Mesendoderm (in vitro differentiated cells): Measurements from ENCODE around the gene TAPT1.
"Not testable (repeated sequence)": the region's sequence is repeated elsewhere in the genome, so short reads cannot be mapped to it uniquely, and the experiment has no call there.

Experiments
- DNase-seq: peaks from one replicate; pipeline ENCODE4 v3.0.0; 2013
- H2AK5ac ChIP-seq: 2 replicates; pipeline ENCODE4 v1.6.1; 2013; ENCODE audit warnings: low read length, inconsistent platforms
- H2BK120ac ChIP-seq: 2 replicates; pipeline ENCODE4 v1.6.1; 2013; ENCODE audit warnings: low read depth, mild to moderate bottlenecking, low read length, moderate library complexity, mixed read lengths
- H2BK15ac ChIP-seq: replicated peaks from 2 replicates; pipeline ENCODE4 v1.6.1; 2013; ENCODE audit warnings: low read depth, mild to moderate bottlenecking, moderate library complexity
- H2BK5ac ChIP-seq: 2 replicates; pipeline ENCODE4 v1.6.1; 2013; ENCODE audit warnings: low read length, inconsistent platforms
- H3K18ac ChIP-seq: 2 replicates; pipeline ENCODE4 v1.6.1; 2013; ENCODE audit warnings: mild to moderate bottlenecking, low read length, mixed read lengths
- H3K23ac ChIP-seq: one replicate; pipeline ENCODE4 v1.6.1; 2013; ENCODE audit warnings: low read length
- H3K27ac ChIP-seq: 2 replicates; pipeline ENCODE4 v1.5.1; 2013; ENCODE audit warnings: low read depth, mild to moderate bottlenecking, inconsistent platforms, low read length, moderate library complexity
- H3K27me3 ChIP-seq: 2 replicates; pipeline ENCODE4 v1.6.1; 2013; ENCODE audit warnings: low read length, control low read depth, mild to moderate bottlenecking, inconsistent platforms; ENCODE audit not compliant: insufficient read depth, poor library complexity
- H3K36me3 ChIP-seq: 2 replicates; pipeline ENCODE4 v1.6.1; 2013; ENCODE audit warnings: low read length, inconsistent platforms; ENCODE audit not compliant: control insufficient read depth, insufficient read depth
- H3K4ac ChIP-seq: one replicate; pipeline ENCODE4 v1.6.1; 2013; ENCODE audit warnings: low read depth, mild to moderate bottlenecking, low read length, moderate library complexity
- H3K4me1 ChIP-seq: 2 replicates; pipeline ENCODE4 v1.6.1; 2013; ENCODE audit warnings: low read depth, low read length, inconsistent platforms; ENCODE audit not compliant: control insufficient read depth
- H3K4me2 ChIP-seq: 2 replicates; pipeline ENCODE4 v1.6.1; 2013; ENCODE audit warnings: low read length
- H3K4me3 ChIP-seq: 2 replicates; pipeline ENCODE4 v1.5.1; 2013; ENCODE audit warnings: mild to moderate bottlenecking, low read length
- H3K56ac ChIP-seq: one replicate; pipeline ENCODE4 v1.6.1; 2013; ENCODE audit warnings: low read length
- H3K79me1 ChIP-seq: 2 replicates; pipeline ENCODE4 v1.6.1; 2013; ENCODE audit warnings: low read length, inconsistent platforms
- H3K79me2 ChIP-seq: 2 replicates; pipeline ENCODE4 v1.6.1; 2013; ENCODE audit warnings: mild to moderate bottlenecking, low read length; ENCODE audit not compliant: control insufficient read depth, insufficient read depth
- H3K9ac ChIP-seq: 2 replicates; pipeline ENCODE4 v1.6.1; 2013; ENCODE audit warnings: low read length, inconsistent platforms
- H4K5ac ChIP-seq: one replicate; pipeline ENCODE4 v1.6.1; 2013; ENCODE audit warnings: low read length
- H4K8ac ChIP-seq: one replicate; pipeline ENCODE4 v1.6.1; 2013; ENCODE audit warnings: low read depth, mild to moderate bottlenecking, control low read depth, low read length, moderate library complexity
- WGBS: extraction: QIAGEN DNeasy Blood & Tissue Kit; methylation state at CpG from one replicate; pipeline ENCODE4 v1.1.7; 2013; ENCODE audit warnings: low lambda C conversion rate, missing lambda C conversion rate; ENCODE audit not compliant: insufficient coverage; ENCODE audit errors: extremely low coverage; 5-methylcytosine and 5-hydroxymethylcytosine counted together

Gene TAPT1

DNA sequence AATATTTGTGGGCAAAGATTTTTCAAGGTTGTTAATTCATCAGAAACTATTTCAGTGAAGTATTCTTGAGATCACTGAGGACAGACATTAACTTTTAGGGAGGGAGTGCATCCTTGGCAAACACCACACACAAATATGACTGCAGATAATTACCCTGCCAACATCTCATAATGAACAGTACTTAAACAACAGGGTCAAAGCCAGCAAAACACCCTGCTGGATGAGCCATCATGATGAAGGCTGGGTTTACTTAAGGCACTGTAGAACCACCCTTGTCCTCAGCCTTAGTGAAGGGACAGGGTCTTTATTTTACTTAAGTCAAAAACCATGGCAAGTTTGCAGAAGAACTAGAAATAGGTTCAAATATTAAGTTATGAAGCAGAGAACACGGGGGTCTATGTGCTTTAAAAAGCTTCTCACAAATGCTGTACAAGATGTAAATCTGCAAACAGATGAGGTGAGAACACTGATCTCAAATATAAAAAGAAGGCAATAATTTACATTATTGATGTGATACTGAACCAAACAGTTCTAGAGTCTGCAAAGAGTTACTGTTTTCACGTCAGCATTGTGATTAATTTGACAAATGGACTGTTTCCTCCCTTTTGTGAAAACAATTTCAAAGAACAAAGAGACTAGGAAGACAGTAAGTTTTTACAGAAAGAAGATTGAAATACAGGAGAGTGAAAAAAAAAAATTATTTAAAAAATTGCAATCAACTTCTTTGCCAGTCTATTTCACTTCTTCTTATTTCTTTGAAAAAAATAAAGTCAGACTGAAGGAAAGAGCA is 28.2 kb downstream of the TAPT1 start:
- no peak overlapping the region for H2BK5ac ChIP-seq
- no peak overlapping the region for H3K4ac ChIP-seq
- no peak overlapping the region for H2AK5ac ChIP-seq
- no peaks in the 10 kb centered on the region for H3K27me3 ChIP-seq
- WGBS: no CpG with 5 or more reads among the region's 2 CpGs
- H3K36me3 ChIP-seq: no peaks in the 10 kb centered on the region
- H3K79me1 ChIP-seq: no peaks in the 10 kb centered on the region
- no peak overlapping the region for H4K8ac ChIP-seq
- no peak overlapping the region for H2BK120ac ChIP-seq
- H3K23ac ChIP-seq: no peak overlapping the region
- H3K4me3 ChIP-seq: no peak overlapping the region
- no peak overlapping the region for H3K18ac ChIP-seq
- H3K79me2 ChIP-seq: no peaks in the 10 kb centered on the region
- no peak overlapping the region for H3K56ac ChIP-seq
- H3K9ac ChIP-seq: no peak overlapping the region
- no peak for DNase-seq
- no peak overlapping the region for H3K4me2 ChIP-seq
- H3K4me1 ChIP-seq: no peaks in the 10 kb centered on the region
- H3K27ac ChIP-seq: no peak overlapping the region
- no peak overlapping the region for H2BK15ac ChIP-seq
- H4K5ac ChIP-seq: no peak overlapping the region

DNA sequence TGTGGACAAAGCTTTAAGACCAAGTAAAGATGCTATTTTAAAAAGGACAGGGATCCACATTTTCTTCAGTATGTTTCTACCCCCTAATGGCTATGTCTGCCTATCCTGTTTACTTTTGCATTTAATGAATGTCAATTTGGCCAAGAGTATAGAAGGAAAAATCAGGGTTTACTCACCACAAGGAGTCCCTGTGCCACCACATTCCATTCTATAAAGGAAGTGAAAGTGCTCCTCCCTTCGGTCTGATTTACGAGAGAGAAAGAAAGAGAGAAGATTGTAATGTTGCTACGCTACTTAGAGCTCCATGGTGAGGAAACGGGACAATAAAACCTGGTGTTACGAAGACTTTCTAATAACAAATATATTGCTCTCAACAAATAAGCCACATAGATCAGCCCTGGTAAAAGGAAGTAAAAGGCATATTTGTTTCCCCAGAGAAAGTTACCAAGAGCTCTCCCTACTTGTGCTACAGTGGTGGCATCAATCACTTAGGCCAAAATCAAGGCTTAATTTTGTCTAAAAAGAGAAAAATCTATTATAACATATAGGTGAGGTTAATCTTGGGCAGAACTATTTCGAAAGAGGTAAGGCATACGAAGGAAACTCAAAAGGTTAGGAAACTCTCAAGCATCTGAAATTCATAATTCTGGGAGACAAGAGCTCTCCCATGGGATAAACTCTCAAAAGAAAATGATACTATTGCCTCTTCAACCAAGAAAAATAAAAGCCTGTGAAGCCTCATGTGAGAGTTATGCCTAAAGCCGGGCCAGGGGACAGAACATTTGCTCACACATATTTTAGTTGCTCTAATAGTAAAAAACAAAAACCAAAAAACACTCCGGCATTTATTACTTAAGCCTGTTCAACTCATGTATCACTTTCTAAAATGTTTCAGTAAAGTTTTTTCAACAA is 29.5 kb downstream of the TAPT1 start:
- no peaks in the 10 kb centered on the region for H3K79me1 ChIP-seq
- H2AK5ac ChIP-seq: no peak overlapping the region
- no peak overlapping the region for H3K9ac ChIP-seq
- H3K23ac ChIP-seq: no peak overlapping the region
- no peak overlapping the region for H2BK5ac ChIP-seq
- DNase-seq: peak; percentile 90
- no peak overlapping the region for H3K27ac ChIP-seq
- H4K8ac ChIP-seq: no peak overlapping the region
- H3K27me3 ChIP-seq: no peaks in the 10 kb centered on the region
- no peak overlapping the region for H2BK15ac ChIP-seq
- H3K4me2 ChIP-seq: no peak overlapping the region
- no peak overlapping the region for H4K5ac ChIP-seq
- H3K79me2 ChIP-seq: no peaks in the 10 kb centered on the region
- no CpG with 5 or more reads among the region's 9 CpGs for WGBS
- H3K4me1 ChIP-seq: no peaks in the 10 kb centered on the region
- no peak overlapping the region for H3K4ac ChIP-seq
- no peak overlapping the region for H3K56ac ChIP-seq
- no peak overlapping the region for H3K4me3 ChIP-seq
- H3K18ac ChIP-seq: no peak overlapping the region
- no peak overlapping the region for H2BK120ac ChIP-seq
- H3K36me3 ChIP-seq: no peaks in the 10 kb centered on the region

DNA sequence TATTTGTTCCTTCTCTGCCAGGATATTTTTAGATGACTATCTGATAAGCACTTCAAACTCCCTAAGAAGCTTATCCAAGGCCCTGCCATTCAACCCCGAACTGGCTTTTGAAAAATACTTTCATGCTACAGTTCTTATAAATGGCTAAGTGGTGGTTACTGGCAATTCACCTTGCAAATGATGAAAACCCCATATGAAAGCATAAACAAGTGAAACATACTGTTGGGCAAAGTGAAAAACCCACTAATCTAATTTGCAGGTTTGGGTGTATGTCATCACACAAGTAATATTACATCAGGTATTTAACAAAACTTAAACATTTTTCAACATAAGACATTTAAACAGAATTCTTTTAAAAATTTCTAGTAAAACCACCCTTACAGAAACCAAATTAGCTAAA is 31.1 kb downstream of the TAPT1 start:
- no peak overlapping the region for H3K56ac ChIP-seq
- H3K27ac ChIP-seq: no peak overlapping the region
- H4K8ac ChIP-seq: no peak overlapping the region
- no peak overlapping the region for H3K4me3 ChIP-seq
- no peak overlapping the region for H2BK120ac ChIP-seq
- DNase-seq: no peak
- no peak overlapping the region for H4K5ac ChIP-seq
- no peak overlapping the region for H2BK15ac ChIP-seq
- no peak overlapping the region for H3K4me2 ChIP-seq
- H3K4ac ChIP-seq: no peak overlapping the region
- no peak overlapping the region for H2AK5ac ChIP-seq
- H3K79me2 ChIP-seq: no peaks in the 10 kb centered on the region
- no peaks in the 10 kb centered on the region for H3K4me1 ChIP-seq
- no peaks in the 10 kb centered on the region for H3K27me3 ChIP-seq
- no CpG with 5 or more reads among the region's 1 CpG for WGBS
- H3K79me1 ChIP-seq: no peaks in the 10 kb centered on the region
- no peak overlapping the region for H3K23ac ChIP-seq
- H3K9ac ChIP-seq: no peak overlapping the region
- H3K18ac ChIP-seq: peak overlapping the region; percentile 39
- no peak overlapping the region for H2BK5ac ChIP-seq
- H3K36me3 ChIP-seq: no peaks in the 10 kb centered on the region

DNA sequence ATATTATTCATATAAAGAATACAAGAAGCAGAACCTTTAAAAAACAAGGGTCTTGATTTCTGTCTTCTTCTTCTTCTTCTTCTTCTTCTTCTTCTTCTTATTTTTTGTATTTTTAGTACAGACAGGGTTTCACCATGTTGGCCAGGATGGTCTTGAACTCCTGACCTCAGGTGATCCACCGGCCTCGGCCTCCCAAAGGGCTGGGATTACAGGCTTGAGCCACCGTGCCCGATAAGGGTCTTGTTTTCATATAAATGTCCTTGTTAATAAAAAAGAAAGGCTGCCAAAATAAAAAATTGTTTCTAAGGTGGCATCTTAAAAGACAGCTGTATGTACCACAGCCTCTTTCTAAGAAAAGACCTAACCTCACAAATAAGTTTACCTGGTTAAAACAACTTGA is 31.5 kb downstream of the TAPT1 start:
- not testable (repeated sequence) for H2BK15ac ChIP-seq, H2BK5ac ChIP-seq, H3K27me3 ChIP-seq, H3K4me1 ChIP-seq, H3K9ac ChIP-seq, H4K8ac ChIP-seq, H2AK5ac ChIP-seq, DNase-seq, H3K4ac ChIP-seq, H3K23ac ChIP-seq, H3K56ac ChIP-seq, H3K27ac ChIP-seq, H4K5ac ChIP-seq, H2BK120ac ChIP-seq, H3K4me3 ChIP-seq, H3K4me2 ChIP-seq, H3K79me2 ChIP-seq, H3K36me3 ChIP-seq, H3K79me1 ChIP-seq
- H3K18ac ChIP-seq: peak overlapping the region; percentile 39
- no CpG with 5 or more reads among the region's 4 CpGs for WGBS

DNA sequence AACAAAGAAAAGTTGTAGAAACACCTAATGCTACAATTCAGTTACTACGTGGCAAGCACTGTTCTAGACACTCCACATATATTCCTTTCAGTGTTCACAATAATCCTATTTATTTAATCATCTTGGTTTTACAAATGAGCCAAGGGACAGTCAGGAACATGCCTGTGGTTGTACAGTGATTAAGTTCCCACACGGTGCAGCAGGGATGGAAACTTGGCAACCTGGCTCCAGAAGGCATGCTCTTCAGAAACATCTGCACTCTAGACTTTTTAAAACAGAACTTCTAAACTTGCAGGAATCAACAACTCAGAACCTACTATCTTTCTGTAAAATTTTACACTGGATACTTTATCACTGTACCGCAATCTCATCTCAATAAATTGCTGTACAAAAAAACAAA is 32.1 kb downstream of the TAPT1 start:
- DNase-seq: no peak
- H3K4me1 ChIP-seq: no peaks in the 10 kb centered on the region

More for the DNA sequence above, 32.1 kb downstream of the TAPT1 start:
- Histone ChIP-seq H3K79me1 (no peaks in the 10 kb centered on the region), H3K56ac (no peak overlapping the region), H3K18ac (no peak overlapping the region), H4K5ac (no peak overlapping the region), H4K8ac (no peak overlapping the region), H2AK5ac (no peak overlapping the region), H3K27me3 (no peaks in the 10 kb centered on the region), H3K79me2 (no peaks in the 10 kb centered on the region), H2BK15ac (no peak overlapping the region), H3K4ac (no peak overlapping the region), H2BK5ac (no peak overlapping the region), H3K36me3 (no peaks in the 10 kb centered on the region), H3K23ac (no peak overlapping the region), H3K9ac (no peak overlapping the region), H3K27ac (no peak overlapping the region), H3K4me2 (no peak overlapping the region), H2BK120ac (no peak overlapping the region), H3K4me3 (no peak overlapping the region)
- WGBS: 100% methylated on average over 1 of the region's 3 CpGs
